Right hindlimb (tissue), 1 donor: Measurements from ENCODE around the gene NFIA.
A peak's percentile ranks its signal among the peaks of the same experiment; 100 is the strongest.
"Not testable (repeated sequence)": the region's sequence is repeated elsewhere in the genome, so short reads cannot be mapped to it uniquely, and the experiment has no call there.

Experiments used
- DNase-seq: peaks from one replicate; pipeline ENCODE4 v3.0.0-alpha.2; 2018

NFIA gene

DNA sequence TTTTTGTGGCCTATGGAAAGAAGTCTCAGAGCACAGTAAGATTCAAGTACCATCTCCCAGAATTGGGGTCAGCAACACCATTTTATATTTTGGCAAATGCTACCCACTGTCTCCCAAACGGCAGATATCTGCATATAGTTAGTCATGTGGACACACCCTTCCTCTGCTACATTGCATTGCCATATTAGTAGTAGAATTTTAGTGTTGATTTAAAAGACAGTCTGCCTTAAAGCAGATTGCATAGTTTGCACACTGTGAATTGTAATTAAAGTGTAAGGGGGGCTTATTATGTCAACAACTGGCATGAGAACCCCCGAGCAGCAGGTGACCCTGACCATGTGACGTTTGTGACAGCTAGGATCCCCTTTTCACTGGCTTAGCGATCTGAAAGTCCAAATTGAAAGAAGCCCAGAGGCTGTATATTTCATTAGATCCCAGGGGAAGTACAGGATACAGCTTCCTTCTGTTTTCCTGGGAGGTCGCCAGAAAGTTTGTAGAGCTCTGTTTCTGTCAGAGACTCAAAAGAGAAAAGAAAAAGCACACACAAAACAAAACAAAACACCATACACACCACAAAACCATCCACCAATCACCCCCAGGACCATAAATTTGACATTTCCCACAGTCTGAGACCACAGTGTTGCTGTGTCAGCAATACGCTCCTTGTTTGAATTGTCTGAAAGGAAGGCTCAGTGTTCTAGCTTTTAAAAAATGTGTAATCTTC is 172.4 kb downstream of the NFIA start:
- DNase-seq, result peak; percentile 68

DNA sequence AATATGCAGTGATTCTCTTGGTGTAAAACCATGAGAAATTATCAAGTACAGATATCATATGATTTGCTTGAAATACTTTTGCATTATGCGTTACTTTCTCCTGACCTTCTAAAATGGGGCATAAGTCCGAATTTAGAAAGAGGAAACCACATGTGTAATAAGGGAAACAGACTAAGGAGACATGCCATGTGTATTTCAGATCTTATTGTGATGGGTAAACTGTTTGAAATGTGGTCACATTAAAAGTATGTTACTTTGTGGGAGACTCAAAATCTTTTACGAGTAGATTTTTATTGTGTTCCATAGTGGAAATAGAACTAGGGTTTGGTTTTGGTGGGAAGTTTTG is 173.0 kb downstream of the NFIA start:
- no peak for DNase-seq

DNA sequence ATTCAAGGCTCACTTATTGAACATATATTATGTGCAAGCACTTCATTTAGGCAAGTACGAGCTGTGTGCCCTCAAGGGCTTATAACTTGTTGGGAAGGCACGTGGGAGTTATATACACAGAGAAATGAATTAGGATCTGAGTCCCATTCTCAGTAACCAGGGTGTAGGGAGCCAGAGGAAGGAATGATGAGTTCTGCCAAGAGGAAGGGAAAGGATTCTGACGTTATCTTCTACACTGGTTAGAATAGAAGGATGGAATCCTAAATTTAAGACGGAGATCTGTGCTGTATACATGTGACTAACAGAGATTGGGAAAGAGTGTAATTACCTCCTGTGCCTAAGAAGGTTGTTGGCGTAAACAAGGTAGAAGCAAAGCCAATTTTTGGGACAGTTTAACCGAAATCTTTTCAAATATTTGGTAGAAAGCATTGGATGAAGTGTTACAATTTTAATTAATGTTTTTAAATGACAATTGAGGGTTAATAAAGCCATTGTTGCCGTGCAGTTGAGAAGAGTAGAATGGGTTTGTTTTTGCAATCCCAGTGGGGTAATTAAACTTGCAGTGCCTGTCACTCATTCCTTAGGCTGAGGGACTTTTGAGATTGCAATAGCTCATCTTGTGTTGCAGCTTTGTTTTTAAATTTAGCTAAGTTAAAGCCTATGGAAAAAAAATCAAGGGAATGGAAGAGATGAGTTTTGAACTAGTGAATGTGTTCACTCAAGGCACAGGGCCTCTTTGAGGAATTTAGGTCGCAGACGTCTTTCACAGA is 177.2 kb downstream of the NFIA start:
- DNase-seq, result no peak

DNA sequence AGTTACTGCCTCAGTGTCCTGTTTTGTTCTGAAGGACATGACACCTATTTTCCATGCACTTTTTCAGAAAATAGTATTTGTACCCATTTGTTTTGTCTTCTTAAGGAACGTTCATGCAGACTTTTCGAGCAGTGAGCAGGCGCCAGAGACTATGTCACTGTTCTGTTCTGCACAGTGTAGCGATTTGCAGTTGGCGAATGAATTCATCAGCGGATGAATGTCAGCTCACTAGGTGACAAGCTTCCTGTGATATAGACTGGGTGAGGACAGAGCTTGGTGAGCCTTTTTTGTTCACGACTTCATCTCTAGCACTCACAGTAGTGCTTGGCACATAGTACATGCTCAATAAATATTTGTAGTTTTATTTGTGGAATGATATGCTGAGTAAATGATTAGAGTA is 177.8 kb downstream of the NFIA start:
- DNase-seq, result no peak

DNA sequence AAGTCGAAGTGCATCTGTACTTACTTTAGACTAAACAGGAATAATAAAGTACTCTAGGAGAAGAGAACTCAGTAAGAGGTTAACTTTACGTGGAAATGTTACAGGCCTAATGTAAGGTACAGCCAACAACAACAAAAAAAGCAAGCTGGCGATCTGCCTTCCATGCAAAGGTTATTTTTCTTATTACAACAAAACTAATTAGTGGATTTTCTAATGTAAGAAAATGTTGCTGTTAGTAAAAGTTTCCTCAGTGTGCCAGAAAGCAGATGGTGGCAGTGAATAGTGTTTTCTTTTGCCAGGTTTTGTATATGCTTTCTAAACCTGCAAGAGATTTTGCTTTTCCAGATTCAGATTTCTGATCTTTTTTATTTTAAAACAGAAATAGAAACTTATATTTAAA is 179.2 kb downstream of the NFIA start:
- DNase-seq, result no peak

DNA sequence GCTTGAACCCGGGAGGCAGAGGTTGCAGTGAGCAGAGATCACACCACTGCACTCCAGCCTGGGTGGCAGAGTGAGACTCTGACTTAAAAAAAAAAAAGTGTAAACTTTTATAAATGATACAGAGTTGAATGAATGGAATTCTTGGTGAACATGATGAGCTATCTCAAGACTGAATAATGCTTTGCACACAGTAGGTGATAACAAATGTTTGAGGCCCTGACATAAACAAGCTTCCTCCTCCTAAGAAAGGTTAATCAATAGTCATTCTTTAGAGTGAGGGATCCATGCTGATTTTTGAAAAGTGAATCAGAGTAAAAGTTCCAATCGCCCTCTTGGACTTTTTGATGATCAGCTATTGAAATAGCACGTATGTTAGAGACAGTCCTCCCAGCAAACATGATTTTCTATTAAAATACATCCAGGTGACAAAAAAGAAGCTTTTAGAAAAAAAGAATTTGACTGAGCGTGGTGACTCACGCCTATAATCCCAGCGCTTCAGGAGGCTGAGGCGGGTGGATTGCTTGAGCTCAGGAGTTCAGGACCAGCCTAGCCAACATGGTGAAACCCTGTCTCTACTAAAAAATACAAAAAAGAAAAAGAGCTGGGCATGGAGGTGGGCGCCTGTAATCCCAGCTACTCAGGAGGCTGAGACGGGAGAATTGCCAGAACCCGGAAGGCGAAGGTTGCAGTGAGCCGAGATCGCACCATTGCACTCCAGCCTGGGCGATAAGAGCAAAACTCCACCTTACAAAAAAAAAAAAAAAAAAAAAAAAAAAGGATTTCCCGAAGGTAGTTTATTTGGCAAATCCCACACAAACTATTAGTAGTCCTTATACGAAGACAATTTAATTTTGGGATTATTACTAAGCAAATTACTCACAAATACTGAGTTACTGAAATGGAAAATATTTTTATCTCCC is 181.8 kb downstream of the NFIA start:
- no peak for DNase-seq

DNA sequence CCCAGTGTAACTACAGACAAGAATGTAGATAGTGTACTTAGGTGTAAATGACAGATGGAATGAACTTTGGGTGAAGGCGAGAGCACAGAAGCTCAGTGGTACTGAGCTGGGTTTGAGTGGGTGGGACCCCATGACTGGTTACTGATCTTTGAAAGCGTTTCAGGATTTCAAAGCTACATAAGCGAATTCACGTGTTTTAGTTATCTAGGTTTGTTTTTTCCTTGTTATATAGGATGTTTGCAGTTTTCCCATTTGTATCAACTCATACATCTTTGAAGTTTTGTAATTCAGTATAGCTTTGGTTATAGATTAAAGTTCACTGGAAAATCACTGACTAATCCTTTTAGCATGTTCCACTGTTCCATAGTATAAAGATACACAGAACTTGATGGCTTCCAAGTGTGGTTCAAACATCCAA is 182.5 kb downstream of the NFIA start:
- DNase-seq, result no peak

DNA sequence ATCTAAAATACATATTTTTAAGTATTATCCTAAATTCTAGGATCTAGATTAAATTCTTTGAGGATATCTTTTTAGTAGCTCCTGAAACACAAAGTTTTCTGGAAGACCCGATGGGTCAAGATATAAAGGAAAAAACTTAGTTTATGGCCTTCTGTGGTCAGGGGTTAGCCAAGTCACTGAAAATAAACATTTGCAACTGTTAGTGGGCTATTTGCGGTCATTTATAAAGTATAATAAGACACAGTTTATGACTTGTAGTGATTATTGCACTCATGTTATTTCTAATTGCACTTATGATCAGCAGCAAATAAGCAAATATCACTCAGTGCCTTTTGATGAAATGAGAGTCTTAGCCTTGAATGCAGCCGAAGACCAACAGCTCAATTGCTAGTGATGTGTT is 183.3 kb downstream of the NFIA start:
- DNase-seq, result no peak

DNA sequence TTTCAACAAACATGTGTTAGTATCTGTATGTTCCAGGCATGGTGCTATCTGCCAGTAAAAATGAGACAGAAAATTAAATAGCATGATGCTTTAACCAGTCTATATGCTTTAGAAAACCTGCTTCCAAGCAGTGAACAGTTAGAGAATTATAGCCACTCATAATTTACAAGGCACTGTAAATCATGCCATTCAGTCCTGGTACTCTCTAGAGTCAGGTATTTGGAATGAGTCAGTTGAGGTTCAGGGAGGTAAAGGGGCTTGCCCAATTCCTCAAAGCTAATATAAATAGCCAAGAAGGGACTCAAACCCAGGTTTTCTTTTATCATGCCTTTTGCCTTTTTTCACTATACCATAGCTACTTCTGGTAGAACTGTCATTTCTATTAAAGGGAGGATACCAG is 184.4 kb downstream of the NFIA start:
- no peak for DNase-seq

DNA sequence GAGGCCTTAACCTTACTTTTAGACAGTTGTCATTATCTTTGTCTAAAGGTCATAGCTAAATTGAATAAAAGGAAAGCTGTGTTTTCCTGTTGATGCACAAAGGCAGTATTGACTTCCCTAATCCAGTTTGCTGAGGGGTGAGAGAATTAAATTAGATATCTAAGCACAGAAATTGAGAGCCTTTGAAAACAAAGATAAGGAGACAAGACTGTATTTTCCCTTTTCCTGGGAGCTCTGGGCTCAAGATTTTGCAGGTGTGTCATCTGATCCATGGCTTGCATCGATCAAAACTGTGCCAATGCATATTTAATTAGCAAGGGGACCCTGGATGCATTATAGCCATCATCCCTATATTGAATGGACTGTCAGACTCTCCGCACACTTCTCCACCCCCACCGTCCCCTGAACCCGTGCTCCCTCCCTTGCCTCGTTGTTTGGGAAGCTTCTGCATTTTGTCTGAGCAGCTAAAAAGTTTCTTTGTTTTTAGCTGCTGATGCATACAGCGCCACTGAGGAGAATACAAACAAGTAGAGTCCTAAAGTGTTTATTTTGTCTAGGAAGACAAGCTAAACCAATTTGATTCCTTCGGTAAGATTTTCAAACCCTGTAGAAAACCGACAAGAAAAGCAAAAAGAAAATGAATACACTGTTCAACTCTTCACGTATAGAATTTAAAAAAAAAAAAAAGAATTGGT is 186.3 kb downstream of the NFIA start:
- no peak for DNase-seq

DNA sequence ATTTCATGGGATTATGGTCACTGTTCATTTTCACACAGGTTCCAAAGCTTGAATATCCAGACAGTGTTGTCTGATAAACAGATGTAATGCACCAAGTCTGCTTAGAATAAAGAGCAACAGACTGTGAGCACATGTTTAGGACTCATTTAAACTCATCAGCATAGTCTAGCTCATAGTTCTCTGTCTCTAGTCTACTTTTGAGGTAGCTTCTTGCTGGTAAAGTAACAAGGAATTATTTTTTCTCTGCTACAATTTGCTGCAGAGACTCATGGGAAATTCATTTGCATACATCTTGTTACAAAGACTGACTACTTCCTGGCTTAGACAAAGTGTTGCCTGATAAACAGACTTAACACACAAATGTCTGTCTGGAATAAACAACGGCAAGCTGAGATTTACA is 187.2 kb downstream of the NFIA start:
- no peak for DNase-seq

DNA sequence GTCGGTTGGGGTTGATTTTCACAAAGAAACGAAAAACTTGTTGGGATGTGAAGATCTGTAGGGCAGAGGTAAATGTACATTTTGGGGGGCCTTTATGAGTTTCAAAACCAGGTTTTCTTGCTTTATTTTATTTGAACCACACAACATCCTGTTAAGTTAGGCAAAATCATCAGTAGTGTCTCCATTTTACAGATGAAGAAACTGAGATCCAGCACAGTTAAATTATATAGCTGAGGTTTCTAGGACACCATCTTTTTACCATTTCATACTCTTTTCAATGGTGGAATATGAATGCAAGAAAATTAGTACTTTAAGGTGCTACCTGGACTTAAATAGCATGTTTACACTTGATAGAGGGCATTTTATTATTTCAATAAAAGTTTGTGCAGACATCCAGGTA is 187.7 kb downstream of the NFIA start:
- no peak for DNase-seq

DNA sequence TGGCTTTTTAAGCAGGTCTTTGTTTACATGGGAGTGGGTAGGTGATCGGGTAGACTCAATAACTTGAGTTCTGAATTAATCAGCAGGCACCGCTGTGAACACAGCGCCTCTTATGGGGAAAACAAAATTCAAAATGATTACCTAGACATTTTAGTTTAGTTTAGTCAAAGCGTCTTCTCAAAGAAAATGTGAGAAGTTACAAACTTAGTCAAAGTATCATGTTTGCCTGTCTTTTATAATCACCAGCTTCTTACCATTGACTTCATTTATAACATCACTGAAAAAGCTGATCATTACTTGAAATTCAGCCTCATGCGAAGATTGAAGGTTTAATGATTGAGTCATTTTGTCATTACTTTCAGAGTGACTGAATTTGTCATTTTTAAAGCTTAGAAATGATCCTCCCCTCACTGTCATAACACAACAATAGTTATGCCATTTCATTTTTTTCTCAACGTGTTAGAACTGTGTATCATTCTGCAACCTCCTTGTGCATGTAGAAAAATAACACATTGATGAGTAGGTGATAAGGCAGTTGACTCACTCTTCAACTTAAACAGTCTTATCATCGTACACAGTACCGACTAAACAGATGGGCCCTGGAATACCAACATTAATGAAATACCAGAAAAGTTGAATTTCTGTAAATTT is 188.5 kb downstream of the NFIA start:
- no peak for DNase-seq

DNA sequence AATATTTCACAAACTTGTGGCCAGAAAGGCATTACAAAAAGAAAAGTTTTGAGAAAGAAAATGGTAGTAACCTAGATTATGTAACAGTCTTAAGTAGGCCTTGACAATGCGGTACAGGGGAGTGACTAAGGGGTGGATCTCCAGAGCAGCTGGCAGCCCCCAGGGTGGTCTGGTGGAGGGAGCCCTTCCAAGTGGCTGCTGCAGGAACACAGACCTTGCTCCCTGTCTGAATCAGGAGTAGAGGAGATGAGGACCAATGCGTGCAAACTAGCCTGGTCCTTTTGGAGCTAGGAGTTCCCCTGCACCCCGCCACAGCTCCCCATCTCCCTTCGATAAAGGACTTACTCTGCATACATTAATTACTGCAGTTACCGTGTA is 189.0 kb downstream of the NFIA start:
- DNase-seq, result no peak

DNA sequence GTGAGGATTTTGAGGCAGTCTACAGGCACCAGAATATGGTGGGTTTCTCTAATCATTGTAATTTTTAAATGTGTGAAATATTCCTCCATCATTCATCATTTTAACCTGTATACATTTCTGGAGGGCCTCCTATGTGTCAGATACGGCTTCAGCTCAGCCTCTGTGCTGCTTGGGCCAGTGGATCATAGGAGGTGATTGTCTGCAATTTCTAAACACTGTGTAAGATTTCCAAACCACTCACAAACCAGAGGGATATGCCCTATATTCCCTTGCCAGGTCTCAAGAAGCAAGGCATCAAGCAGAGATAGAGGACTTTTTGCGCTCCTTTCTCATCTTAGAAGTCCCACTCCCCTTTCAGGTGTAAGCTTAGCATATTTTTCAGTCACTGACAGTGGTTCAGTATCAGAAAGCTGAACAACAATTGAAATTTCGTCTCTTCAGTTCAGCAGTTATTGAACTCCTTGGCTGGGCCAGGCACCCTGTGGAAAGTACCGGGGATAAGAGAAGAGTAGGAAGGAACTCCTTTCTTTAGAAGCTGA is 190.9 kb downstream of the NFIA start:
- no peak for DNase-seq

DNA sequence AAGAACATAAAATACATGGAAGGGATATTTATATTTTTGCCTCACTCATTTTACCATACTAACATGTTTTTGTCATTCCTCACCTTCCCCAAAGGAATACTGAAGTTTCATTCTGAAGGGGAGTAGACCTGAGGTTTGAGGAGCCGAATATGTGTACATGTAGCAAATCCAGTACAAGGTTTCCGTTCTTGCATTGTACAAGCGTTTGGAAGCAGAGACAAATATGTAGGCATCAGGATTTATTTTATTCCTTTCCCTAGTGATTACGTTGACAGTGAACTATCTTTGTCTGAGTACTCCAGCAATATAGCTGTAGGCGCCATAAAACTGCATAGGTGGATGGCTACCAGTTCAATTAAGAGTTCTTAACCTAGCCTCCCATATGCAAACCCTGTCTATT is 191.5 kb downstream of the NFIA start:
- DNase-seq, result no peak

DNA sequence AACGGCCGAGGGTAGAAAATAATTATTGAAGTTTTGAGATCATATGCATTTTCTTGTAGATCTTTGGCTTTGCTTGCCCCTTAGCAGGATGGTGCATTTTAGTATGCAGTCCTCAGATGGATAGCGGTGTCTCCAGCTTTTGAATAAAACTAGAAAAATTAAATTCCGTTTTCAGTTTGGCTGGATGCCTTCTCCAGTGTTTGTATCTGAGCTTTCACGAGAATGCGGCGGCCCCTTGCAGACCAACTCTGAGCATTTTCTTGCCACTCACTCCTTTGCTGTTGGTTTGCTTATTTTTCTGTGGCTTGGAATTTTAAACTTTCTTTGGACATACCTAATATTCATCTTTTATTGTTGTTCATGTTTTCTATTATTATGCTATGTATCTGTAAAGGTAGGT is 192.6 kb downstream of the NFIA start:
- no peak for DNase-seq

DNA sequence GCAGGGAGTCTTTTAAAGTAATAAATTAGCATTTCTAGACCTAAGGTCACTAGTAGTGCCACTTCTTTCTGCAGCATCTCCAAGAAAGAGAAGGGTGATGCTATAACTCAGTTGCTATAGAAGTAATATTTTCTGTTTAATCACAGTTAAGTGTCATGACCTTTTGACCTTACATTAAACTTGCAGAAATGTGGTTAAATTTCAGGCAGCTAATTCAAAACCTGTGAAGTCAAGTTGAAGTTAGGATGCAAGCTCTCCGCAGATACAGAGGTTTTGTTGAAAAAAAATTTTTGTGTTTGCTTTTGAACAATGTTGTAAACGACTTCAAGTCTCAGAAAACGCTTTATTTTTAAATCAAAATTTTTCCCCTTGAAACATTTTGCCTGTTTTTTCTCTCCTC is 193.9 kb downstream of the NFIA start:
- no peak for DNase-seq

DNA sequence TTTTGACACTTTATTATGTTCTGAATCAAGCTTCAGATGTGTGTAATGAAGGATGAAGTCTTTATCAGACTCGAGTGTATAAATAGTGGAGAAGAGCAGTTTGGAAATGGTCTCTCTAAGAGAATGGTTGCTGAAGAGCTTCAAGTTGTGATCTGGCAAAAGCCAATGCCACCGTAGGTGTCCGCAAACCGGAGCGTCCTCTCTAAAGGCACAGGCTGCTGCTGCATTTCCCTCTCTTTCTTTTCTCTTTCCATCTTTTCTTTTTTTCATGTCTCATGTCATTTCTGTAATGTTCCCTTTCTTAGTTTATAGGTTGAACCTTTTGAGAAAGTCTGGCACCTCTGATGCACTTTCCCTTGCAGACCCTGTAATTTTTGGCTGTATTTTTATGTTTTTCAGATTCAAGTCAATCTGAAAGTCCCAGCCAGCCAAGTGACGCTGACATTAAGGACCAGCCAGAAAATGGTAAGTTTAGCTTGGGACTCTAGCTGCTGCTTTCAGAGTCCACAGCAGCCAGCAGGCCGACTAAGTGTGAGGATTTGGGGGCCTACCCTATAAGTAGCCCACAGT is 194.8 kb downstream of the NFIA start:
- no peak for DNase-seq

DNA sequence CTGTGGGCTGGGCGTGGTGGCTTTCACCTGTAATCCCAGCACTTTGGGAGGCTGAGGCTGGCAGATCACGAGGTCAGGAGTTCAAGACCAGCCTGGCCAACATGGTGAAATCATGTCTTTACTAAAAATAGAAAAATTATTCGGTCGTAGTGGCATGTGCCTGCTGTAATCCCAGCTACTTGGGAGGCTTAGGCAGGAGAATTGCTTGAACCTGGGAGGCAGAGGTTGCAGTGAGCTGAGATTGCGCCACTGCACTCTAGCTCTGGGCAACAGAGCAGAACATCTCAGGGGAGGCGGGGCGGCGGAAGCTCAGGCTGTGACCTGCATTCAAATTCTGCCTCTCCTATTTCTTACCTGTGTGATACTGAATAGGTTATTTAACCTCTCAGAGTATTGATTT is 196.1 kb downstream of the NFIA start:
- DNase-seq, result not testable (repeated sequence)

DNA sequence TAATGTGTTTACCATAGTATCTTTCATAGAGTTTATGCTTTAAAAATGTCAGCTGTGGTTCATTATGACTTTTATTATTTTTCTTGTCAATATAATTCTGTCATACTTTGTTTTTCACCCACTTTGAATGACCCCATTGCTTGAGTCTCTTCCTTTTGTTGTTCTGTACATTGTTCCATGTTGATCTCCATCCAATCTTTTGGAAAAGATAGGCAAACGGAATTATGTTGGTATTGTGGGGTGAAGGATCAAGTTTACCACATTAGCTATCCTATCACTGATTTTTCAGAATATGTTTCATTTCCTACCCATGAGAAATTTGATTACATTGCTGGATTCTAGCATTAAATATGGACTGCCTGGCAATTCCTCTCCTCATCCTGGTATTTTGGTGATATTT is 196.6 kb downstream of the NFIA start:
- DNase-seq, result no peak

DNA sequence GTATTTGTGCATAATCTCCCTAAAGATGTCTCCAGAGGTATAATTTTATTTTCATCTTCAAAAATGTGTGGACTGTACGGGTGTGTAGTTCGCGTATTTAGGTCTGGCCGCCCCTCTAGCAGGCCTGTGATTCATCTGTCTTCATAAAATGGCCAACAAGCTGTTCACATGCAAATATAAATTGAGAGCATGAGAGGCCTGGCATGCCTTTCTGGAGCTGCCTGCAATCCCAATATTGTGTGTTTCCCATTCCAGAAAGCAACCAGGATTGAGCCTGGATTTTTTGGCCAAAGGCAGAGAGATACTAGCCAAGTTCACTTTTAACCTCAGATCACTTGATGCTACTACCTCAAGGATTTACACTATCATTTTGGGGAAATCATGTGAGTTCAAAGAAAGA is 197.2 kb downstream of the NFIA start:
- DNase-seq, result no peak
